ENCODE results near the gene PDK2.

Gene PDK2

DNA sequence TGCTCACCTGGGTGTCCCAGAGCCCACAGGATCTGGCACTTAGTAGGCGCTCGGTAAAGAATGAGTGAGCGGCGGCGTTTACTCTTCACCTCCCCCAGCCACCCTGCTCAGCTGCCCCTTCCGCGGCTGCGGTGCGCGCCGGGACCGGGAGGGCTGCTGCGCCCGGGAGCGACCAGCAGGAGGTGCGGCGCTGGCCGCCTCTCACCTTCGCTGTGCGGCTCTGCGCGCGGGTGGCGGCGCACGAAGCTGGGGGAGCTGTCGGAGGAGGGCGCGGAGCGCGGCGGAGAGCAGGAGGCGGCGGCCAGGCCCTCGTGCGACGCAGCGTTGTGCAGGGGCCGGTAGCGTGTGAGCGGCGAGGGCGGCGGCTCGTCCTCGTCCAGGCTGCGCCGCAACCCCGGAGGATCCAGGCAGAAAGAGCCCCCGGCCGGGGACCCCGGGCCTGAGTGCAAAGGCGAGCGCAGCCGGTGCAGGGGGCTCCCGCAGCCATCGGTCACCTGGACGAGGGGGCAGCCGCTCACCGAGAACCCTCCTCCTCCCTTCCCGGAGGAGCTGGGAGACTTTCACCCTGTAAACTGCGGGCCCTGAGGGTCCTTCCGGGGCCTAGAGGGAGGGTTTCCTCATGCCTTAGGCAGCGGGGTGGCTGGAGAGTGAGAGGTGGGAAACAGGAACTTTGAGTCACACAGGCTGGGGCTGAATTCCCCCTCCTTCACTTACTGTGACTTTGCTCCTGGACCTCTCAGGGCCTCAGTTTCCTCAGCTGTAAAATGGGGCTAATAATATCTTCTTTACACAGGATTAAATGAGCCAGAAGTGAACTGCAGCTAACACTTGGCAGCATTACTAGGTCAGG lies 22.3 kb downstream of the PDK2 start:
- peak in 1 of 2 donors; percentile 48 for DNase-seq (ENCODE audit: low read depth in 2 of 2)

DNA sequence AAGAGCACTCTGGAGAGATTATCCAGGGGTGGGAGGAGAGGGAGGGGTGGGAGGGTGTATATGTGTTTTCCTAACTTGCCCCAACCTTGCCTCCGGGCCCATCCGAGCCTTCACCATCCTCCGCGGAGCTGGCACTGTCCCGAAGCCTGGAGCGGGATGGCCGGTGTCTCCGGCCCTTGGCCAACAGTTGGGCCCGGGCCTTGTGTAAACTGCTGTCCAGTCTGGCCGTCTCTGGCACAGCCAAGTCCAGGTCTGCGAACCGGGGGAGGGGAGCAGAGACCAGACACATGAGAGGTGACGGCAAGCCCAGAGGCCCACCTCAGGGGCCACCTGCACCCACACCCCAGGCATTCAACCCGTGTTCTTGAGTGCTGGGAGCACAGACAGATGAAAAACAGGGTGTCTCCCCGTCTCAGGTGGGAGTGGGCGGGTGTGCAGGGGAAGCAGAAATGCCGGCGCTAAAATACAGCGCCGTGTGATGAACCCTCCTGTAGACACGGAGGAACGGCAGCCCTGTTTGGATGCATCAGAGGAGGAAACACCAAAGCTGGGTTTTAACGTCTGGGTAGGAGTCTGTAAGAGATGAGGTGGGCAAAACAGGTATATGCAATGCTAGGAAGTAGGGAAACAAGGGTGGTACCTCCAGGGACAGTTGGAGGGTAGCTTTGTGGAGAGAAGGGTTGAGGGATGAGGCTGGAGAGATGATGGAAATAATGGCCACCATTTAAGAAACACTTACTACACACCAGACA lies 23.1 kb downstream of the PDK2 start:
- no peak for DNase-seq (ENCODE audit: low read depth in 2 of 2)

DNA sequence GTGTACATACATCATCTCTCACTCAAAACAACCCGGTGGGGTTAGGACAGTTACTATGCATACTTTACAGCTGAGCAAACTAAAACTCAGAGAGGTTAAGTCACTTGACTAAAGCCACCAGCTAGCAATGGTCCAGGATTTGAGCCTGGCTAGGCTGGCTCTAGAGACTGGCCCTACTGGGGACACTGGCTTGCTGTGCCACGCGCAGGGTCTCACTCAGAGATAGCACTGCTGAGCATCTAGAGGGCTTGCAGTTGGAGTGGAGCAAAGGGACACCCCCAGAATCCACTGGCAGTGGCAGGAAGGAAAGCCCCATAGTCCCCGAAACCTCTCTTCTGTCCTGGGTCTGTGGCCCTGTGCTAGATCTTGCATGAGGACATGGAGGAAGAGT lies 23.7 kb downstream of the PDK2 start:
- DNase-seq (ENCODE audit: low read depth in 2 of 2), result no peak

DNA sequence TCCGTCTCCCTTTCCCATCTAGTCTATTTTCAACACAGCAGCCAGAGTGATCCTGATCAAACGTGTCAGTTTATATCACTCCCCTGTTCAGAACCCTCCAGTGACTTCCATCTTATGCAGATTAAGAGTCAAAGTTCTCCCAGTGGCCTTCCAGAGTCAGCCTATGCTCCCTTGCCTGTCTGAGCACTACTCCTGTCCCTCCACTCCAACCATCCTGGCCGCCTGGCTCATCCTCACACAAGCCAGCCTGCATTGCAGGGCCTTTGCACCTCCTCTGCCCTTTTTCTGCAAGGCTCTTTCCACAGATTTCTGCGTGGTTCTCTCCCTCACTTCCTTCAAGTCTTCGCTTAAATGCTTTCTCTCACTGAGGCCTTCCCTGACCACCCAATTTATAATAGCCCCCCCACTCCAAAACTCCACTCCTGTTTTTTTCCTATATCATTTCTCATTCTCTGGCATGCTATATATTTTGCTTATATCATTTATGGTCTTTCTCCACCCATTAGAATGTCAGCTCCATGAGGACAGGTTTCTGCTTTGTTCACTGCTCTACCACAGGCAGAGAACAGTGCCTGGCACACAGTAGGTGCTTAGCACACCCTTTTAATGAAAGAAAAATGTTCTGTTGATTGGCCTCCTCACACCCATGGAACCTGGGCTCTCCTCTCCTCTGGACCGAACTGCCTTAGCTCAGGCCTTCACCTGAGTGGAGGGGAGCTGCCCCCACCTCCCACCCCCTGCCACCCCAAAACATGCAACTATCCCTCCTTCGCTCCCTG lies 25.5 kb downstream of the PDK2 start:
- no peak for DNase-seq (ENCODE audit: low read depth in 2 of 2)

DNA sequence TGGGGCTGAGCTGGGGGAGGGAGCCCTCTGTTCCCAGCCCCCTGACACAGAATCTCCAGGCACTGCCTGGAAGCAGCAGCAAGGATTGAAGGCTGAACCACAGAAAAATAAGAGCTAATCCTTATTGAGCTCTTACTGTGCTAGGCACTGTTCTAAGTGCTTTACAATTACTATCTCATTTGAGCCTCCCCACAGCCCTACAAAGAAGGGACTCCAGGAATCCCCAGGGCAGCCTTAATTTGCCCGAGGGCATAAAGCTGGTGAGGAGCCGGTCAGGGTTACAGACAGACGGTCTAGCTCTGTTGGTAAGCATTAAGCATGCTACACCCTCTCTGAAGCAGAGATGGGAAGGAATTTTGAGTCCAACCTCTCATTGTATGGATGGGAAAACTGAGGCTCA lies 27.8 kb downstream of the PDK2 start:
- no peak for DNase-seq (ENCODE audit: low read depth in 2 of 2)

DNA sequence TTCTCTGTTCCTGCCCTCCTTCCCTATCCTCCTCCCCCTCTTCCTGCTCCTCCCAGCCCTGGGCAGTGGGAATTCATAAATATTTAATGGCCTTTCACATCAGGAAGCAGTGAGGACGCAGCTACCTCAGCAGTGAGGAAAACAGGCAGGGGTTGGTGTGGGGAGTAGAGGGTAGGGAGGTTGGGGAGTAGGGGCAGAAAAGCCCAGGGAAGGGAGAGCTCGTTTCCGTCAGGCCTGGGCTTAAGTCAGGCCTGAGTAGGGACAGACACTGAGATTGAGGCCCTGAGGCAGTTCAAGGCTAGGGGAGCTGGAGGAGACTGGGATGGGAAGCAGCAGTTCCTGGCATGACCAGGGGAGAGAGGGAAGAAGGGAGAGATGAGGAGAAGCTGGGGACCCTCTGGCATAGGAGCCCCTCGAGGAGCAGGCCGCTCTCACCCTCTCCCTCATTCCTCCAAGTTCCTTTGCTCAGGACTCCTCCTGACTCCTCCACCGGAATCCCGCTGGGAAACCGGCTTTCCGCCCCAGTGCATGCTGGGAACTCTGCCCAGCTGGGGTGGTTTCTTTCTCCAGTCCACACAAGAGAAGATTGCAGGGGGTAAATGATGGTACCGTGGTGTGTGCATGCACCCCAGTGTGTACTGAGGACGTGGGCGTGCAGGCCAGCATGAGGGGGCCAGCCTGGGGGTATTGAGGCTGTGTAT lies 28.6 kb downstream of the PDK2 start:
- DNase-seq (ENCODE audit: low read depth in 2 of 2), result no peak

DNA sequence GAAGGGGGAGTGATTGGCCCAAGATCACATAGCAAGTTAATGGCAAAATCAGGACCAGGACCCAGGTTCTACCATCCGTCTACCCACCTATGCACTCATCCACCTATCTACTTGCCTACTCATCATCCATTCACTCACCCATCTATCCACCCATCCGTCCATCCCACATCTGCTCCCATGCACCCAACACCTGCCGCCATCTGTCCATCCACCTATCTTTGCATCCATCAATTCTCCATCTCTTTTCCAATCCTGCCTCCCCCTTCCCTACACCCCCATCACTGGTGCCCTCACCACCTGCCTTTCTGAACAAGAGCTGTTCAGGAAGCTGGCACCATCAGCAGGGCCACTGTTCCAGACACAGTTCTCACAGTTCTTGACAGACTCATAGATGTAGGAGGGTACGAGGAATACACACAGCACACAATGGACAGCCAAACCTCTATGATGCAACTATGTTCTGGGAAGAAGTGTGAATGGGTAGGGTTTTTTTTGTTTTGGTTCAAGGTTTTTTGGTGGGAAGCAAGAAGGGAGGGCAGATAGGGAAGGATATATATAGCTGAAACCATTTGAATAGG lies 30.4 kb downstream of the PDK2 start:
- DNase-seq (ENCODE audit: low read depth in 2 of 2), result no peak

DNA sequence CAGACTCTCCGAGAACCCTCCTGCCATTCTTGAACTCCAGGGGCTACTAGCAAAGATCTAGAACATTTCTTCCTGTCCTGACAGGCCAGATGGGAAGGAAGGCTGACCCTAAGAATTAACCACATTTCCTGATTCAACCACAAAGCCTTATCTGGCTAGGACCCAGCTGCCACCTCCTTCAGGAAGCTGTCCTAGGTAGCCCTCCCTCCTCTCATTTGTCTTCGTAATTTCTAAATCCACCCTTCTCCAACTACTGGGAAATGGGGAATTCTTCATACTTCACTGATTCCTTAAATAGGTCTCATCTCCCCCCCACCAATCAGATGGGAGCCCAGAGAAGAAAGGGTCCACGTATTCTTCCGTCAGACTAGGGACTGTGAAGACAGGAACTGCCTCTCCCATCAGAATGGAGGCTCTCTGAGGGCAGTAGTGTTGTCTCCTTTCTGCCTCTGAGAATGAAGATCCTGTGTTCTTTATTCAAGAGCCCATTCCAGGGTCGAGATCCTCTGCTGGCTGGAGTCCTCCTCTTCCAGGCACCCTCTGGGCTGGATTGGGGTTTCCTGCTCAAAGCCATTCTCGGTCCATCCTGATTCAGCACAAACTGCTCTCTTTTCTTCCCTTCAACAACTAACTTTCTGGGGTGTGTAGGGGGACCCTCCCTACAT lies 32.7 kb downstream of the PDK2 start:
- no peak for DNase-seq (ENCODE audit: low read depth in 2 of 2)

DNA sequence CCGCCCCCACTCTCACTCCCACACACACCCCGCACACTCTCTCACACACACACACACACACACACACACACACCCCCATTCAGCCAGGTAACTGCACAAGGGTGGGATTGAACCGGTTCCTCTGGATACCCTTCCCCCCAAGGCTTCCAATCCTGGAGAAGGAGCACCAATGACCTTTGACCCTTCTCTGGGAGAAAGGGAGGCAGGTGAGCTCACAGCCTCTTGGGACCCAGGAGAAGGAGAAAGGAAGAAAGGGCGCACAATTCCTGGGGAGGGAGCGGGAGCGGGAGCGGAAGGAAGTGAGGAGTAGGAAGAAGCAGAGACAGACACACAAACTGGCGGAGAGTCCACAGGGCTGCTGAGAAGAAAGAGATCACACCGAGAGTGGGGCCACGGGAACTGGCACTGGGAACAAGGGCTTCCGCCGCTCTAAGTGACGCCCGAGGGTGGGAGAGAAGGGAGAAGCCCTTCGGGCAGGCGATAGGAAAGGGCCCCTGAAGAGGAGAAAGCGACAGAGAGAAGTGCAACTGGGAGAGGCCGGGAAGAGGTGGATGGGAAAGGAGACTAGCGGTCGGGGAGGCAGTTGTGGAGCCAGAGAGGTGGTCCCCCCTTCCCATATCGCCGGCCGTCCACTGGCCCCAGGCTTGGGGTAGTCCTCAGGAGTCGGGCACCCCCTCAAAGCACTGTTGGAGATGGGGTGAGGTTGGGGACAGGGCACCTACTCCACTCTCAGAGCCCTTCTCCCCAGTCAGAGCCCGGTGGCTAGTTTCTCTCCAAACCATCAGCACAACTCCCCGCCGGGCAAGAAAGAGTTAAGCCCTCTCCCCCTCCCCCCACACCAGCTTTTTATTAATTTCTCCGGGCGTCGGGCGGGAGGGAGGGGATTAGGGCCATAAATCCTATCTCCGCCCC lies 33.5 kb downstream of the PDK2 start:
- DNase-seq (ENCODE audit: low read depth in 2 of 2), result no peak

DNA sequence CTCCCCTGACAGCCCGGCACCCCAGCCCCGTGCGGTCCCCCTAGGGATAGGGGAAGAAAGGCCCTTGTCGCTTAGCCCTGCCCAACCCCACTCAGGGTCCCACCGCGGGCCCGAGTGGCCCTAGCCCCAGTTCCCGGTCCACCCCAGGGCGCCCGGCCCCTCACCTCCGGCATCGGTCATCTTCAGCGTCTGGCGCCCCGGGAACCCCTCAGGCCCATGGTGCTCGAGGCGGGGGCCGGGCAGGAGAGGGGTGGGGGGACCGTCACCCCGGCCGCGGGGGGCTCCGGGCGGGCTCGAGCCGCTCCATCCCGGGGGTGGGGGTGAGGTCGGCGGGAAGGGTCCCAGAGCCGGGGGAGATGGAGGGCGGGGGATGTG lies 34.2 kb downstream of the PDK2 start:
- no peak for DNase-seq (ENCODE audit: low read depth in 2 of 2)

DNA sequence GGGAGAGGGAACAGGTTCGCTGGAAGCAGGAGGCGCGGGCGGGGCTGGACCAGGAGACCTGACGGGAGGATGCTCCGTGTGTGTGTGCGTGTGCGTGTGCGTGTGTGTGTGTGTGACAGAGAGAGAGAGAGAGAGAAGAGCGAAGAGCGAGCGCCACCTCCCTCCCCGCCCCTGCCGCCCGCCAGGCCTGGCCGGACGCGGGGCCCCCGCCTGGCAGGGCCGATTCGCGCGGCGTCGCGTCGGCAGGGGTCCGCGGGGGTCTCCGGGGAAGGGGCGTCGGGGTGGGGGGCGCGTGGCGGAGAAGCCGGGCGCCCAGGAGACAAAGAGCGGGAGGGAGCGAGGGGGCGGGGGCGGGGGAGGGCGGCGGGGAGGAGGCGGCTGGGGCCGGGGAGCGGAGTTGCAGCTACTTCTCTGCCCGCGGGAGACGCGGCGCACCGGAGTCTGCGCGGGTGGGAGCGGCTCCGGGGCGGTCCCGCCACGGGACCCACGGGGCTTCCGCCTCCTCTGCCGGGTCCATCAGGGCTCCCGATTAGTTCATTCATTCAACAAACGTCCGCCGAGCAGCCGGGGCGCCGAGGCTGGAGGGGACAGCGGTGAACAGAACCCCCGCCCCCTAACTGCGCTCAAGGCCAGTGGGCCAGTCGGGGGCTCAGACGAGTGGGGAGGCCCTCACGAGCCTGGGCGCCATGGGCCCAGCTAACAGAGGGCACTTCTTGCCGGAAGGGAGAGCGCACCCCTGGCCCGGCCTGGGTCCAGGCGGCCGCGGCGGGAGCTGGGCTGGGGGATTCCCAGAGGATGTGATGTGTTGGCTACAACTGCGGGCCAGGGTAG lies 34.8 kb downstream of the PDK2 start, which contains the start of gene SAMD14:
SAMD14 (minus strand) TSS at position 433 of the 831 bp plus-strand sequence. CDS start 5,201 bp downstream, outside the sequence.
- DNase-seq (ENCODE audit: low read depth in 2 of 2), result no peak

DNA sequence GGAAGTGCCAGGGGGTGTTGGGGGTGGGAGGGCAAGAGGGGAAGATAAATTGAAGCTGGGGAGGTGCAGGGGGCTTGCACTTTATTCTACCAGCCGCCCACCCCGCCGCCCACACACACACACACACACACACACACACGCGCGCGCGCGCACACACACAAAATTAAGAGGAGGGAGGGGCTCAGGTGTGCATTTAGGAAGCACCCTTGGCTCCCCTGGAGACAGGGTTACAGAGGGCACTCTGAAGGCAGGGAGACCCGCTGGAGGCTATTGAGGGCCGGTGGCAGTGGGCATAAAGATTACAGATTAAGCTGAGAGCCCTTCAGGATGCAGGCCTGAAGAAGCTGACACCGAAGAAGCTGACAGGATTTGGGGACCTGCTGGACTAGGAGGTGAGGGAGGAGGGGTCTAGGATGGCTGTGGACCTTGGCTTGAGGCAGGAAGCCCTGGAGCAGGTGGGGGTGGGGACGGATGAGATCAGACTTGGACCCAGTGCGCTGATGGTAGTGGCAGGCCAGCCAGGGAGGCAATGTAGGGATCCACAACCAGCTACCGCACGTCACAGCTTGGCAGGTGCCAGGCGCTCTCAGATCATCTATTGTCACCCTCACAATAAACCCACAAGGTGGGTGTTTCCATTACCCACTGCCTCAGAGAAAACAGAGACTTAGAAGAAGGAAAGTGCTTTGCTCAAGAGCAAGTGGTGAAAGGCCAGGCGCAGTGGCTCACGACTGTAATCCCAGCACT lies 35.6 kb downstream of the PDK2 start:
- DNase-seq (ENCODE audit: low read depth in 2 of 2), result no peak

DNA sequence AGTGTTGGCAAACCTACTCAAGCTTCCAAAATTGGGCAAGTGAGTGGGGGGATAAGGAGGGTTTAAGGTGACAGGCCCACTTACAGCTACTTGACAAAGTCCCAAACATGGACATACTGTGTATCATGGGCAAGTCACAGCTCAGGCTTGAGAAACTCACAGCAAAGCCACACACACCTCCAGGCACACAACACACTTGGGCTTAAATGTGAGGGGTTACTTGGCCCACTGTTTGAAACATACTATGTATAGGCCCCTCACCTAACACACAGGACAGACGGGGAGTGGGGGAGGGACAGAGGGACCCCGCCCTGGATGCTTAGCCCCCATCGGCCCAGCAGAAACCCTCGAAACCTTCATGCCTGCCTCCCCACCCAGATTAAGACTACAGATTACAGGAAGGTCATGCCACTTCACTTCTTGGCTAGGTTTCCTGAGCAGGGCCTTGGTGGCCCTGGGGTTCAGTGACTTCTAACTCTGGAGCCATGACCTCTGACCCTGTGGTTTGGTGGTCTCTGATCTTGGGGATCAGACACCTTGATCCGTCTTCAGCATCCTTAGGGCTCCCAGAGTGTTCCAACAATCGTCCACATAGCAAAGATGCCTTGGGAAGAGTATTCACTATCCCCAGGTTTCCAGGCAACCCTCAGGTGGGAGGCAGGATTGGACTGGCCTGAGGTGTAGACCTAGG lies 37.1 kb downstream of the PDK2 start:
- no peak for DNase-seq (ENCODE audit: low read depth in 2 of 2)

DNA sequence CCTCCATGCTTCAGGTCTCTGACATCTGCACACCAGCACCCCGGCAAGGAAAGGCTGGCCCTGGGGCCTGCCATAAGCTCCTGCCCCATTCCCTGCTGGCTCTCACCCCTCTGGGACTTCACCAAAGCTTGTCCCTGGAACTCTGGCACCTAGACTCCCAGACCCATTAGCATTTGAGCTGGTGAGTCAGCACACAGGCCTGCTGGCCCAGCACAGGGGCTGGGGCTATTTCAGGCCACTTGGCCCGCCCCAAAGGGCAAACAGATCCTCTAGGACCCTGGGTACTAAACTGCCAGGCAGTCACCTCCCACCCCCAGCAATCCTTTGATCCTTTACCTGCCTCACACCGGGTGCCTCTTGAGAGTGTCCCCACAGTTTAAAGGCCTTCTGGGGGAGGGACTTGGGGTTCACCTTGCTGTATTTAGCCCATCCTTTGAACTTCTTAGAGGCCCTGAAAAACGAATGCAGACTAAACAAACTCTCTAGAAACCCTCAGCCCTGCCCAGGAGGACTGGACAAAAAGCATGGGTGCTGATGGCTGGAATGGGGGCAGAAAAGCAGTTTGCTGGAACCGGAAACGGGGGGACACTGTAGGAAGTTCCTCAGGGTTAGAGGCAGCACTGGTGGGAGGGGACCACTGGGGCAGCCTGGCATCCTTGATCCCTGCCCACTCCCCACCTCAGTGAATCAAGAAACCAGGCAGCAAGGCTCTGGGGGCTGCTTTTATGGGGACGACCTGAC lies 38.0 kb downstream of the PDK2 start:
- DNase-seq (ENCODE audit: low read depth in 2 of 2), result no peak

DNA sequence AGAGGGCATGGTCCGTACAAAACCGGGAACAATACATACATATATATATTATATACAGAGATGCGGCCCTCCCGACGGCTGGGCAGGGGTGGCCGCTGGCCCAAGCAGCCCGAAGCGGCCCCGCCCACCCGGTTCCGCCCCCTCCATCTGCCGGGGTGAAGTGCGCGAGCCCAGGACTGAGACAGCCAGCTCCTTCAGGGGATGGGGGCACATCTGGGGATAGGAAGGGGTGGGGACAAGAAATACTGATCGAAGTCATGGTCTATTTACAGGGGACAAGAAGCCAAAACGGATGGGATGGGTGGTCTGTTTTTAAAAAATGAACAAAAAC lies 38.6 kb downstream of the PDK2 start:
- no peak for DNase-seq (ENCODE audit: low read depth in 2 of 2)

DNA sequence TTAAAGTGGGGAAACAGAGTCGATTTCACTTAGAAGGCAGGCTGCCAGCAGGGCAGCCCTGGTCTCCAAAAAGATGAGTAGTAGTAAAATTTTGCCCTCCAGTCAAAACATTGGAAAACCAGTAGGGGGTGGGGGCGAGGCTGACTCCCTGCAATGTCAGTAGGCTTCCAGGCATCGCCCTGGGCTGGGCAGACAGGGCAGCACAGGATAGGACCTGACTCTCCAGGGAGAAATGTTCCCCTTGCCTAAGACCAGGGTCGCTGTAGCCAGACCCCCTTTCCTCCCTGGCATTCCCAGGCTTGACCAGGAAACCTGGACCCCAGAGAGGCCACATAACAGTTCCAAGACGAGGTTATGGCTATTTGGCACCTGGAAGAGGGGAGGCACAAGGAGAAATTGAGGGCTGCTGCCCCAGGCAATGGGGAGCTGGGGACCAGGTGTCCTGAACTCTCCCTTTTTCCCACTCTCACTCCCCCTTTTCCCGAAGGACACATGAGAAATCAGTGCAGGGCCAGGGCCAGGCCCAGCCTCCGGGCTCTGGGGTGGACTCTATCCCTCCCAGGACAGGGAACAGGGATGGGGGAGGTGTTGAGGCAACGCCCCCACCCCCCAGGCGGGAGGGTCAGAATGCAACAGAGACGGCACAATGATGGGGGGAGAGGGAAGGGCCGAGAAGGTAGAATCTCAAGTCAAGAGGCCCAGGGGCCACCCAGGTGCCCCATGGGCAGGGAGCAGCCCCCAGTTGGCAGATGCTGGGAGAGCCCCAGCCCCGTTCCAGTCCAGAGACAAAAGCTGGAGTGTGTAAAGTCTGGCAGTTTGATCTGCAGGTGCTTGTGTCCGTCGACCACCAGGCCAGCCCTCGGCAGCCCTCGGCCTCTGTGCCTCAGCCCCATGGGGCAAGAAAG lies 39.3 kb downstream of the PDK2 start:
- no peak for DNase-seq (ENCODE audit: low read depth in 2 of 2)
